ENCODE data around the gene LRRC8A.

Gene LRRC8A

DNA sequence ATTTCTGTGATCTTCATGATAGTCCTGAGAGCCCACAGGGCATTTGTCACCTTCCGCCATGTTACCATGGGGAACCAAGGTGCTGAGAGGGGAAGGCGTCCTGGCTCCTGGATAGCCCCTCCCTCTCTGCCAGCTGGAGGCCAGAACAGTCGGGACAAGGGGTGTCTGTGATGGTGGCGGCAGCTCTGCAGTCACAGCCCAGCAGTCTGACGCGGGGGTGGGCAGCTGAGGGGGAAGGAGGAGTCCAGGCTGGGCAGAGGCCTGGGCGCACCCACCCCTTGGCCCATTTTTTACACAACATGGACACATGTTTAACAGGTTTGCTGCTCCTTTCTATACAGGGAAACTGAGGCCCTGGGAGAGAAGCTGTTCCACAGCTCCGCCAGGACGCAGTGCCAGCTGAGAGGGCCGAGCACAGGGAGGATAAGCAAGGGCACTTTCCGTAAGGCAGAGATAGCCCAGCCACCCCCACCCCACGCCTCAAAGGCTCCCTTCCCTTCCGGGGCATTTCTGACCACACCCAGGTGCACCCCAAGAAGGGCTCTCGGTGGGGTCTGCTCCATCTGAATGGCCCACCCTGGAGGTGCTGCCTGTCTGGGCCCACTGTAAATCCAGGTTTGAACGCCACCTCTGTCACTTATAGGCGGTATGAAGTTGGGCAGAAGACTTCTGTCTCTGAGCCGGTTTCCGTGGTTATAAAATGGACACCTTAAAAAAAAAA lies 17.1 kb downstream of the LRRC8A start:
- no peak overlapping the region for H3K27ac ChIP-seq
- no peak for TF ChIP-seq CTCF (conservative IDR thresholded peaks at IDR 0.05)
- no peak for TF ChIP-seq ZFX (IDR thresholded peaks at IDR 0.05)

DNA sequence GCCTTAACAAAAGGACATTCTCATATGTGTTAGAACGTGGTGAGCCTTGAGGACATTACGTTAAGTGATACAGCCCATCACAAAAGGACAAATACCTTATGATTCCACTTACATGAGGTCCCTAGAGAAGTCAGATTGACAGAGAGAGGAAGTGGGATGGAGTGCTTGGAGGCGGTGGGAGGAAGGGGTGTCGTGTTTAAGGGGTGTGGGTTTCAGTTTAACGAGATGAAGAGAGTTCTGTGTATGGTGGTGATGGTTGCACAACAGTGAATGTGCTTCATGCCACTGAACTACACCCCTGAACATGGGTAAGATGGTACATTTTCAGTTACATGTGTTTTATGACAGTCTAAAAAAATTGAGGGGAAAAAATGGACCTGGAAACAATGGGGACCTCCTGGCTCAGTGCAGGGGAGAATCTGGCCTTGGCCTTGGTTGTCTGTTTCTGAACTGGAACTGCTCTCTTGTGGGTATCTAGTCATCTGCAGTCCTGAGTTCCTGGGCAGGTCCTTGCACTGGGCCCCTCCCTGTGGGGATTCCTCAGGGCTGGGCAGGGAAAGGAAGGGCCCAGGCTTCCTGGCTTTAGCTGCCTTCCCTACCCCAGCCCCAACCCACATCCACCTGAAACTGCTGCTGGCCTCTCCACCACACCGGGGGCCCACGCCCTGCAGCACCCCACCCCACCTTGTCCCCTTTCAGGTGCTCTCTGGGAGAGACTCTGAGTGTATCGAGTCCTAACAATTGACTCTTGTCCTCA lies 17.8 kb downstream of the LRRC8A start:
- no peak overlapping the region for H3K27ac ChIP-seq
- TF ChIP-seq CTCF (conservative IDR thresholded peaks at IDR 0.05) (no peak), ZFX (IDR thresholded peaks at IDR 0.05) (no peak)

DNA sequence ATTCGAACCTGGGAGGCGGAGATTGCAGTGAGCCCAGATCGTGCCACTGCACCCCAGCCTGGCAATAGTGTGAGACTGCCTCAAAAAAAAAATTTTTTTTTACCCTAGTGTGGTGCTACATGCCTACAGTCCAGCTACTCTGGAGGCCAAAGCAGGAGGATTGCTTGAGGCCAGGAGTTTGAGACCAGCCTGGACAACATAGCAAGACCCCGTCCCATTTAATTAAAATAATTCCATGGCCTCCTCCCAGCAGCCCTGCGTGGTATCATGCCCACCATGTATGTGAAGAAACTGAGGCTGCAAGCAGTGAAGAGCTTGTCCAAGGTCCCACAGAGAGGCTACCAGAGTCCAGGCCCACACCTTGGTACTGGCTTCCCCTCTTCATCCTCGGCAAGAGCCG lies 19.4 kb downstream of the LRRC8A start:
- TF ChIP-seq CTCF (conservative IDR thresholded peaks at IDR 0.05) (no peak), ZFX (IDR thresholded peaks at IDR 0.05) (no peak)
- no peak overlapping the region for H3K27ac ChIP-seq

GRCh38 chr9:128901822-128902221 lies 19.9 kb downstream of the LRRC8A start:
- TF ChIP-seq CTCF (conservative IDR thresholded peaks at IDR 0.05) (no peak), ZFX (IDR thresholded peaks at IDR 0.05) (no peak)

GRCh38 chr9:128902351-128903078 lies 20.6 kb downstream of the LRRC8A start:
- TF ChIP-seq CTCF (conservative IDR thresholded peaks at IDR 0.05): no peak
- no peak for TF ChIP-seq ZFX (IDR thresholded peaks at IDR 0.05)
- no peak overlapping the region for H3K27ac ChIP-seq

More at GRCh38 chr9:128901822-128902221, 19.9 kb downstream of the LRRC8A start:
- H3K27ac ChIP-seq: no peak overlapping the region

DNA sequence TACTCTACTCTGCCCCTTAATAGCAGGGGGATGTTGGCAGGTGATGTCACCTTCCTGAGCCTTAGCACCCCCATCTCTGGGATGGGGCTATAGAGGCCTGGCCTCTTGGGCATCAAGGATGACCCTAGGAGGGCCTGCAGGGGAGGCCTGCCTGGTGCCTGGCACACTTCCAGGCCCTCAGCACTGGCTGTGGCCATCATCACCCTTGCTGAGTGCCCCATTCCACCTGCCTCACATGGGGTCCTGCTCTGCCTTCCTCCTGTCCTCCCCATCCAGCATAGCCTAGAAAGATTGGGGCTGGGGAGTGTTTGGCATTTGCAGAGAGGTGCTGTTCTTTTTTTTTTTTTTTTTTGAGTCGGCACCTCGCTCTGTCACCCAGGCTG lies 21.1 kb downstream of the LRRC8A start:
- no peak overlapping the region for H3K27ac ChIP-seq
- TF ChIP-seq CTCF (conservative IDR thresholded peaks at IDR 0.05) (no peak), ZFX (IDR thresholded peaks at IDR 0.05) (no peak)

All from C4-2B (cell line).